ENCODE data around the gene CEP290. TPM values are rescaled to one million over a fixed set of nuclear protein-coding genes. Genes with fewer than 3 reads are reported as not detected.

Gene CEP290
- total RNA-seq, 1 experiment from 2014 or later, result 9.6 TPM

- Mint-ChIP-seq H3K27ac (no peak overlapping the region), H3K27me3 (ENCODE audit: low read depth) (no peaks in the 10 kb centered on the region), H3K4me3 (no peak overlapping the region), H3K4me1 (no peaks in the 10 kb centered on the region), H3K9me3 (peaks cover 30% of the 10 kb centered on the region), H3K36me3 (no peaks in the 10 kb centered on the region)
- ChIA-PET POLR2A (interaction anchor here (0.7 kb wide), 1 partner anchor 974 kb away, joined by 5 read pairs; no protein-coding TSS in a partner anchor), CTCF (no interaction called here)
- ATAC-seq (no peak), DNase-seq (ENCODE audit: low spot score) (no peak)
- TF ChIP-seq AFF4 (CRISPR knock-in tag; IDR thresholded peaks at IDR 0.05; ENCODE audit: borderline replicate concordance) (no peak), SOX15 (CRISPR knock-in tag; IDR thresholded peaks at IDR 0.05) (no peak), USF2 (CRISPR knock-in tag; IDR thresholded peaks at IDR 0.05) (no peak), ZBTB43 (CRISPR knock-in tag; IDR thresholded peaks at IDR 0.05) (no peak)
Measured at GRCh38 chr12:88006351-88006750, 135.5 kb downstream of the CEP290 start.

GRCh38 chr12:88001327-88001726 is 140.6 kb downstream of the CEP290 start:
- Mint-ChIP-seq H3K27ac (no peak overlapping the region), H3K4me1 (no peaks in the 10 kb centered on the region), H3K27me3 (ENCODE audit: low read depth) (no peaks in the 10 kb centered on the region), H3K36me3 (no peaks in the 10 kb centered on the region), H3K4me3 (no peak overlapping the region), H3K9me3 (peaks cover 25% of the 10 kb centered on the region)
- ATAC-seq (no peak), DNase-seq (ENCODE audit: low spot score) (no peak)
- ChIA-PET POLR2A (no interaction called here), CTCF (no interaction called here)
- no peak for TF ChIP-seq TP53 (CRISPR knock-in tag; IDR thresholded peaks at IDR 0.05)
- no peak for TF ChIP-seq ARID4B (CRISPR knock-in tag; IDR thresholded peaks at IDR 0.05; ENCODE audit: borderline replicate concordance)
- TF ChIP-seq TEAD4 (CRISPR knock-in tag; IDR thresholded peaks at IDR 0.05), result no peak
- no peak for TF ChIP-seq RELA (CRISPR knock-in tag; IDR thresholded peaks at IDR 0.05; ENCODE audit: borderline replicate concordance)
- no peak for TF ChIP-seq ATF2 (CRISPR knock-in tag; IDR thresholded peaks at IDR 0.05; ENCODE audit: borderline replicate concordance, low read depth)
- no peak for TF ChIP-seq GABPB1 (CRISPR knock-in tag; IDR thresholded peaks at IDR 0.05)
- TF ChIP-seq CDX4 (CRISPR knock-in tag; IDR thresholded peaks at IDR 0.05; ENCODE audit: borderline replicate concordance), result no peak
- no peak for TF ChIP-seq USF2 (CRISPR knock-in tag; IDR thresholded peaks at IDR 0.05)
- TF ChIP-seq ZNF416 (CRISPR knock-in tag; IDR thresholded peaks at IDR 0.05), result no peak
- no peak for TF ChIP-seq ZSCAN18 (CRISPR knock-in tag; IDR thresholded peaks at IDR 0.05)
- no peak for TF ChIP-seq ZNF671 (CRISPR knock-in tag; IDR thresholded peaks at IDR 0.05)
- no peak for TF ChIP-seq ERG (CRISPR knock-in tag; IDR thresholded peaks at IDR 0.05)
- TF ChIP-seq OVOL2 (CRISPR knock-in tag; IDR thresholded peaks at IDR 0.05; ENCODE audit: borderline replicate concordance), result no peak

Measured in WTC11 (cell line).